SK-N-SH treated with all-trans-retinoic acid at 6 μM for 48 hours (cell line): ENCODE measurements around the gene BHLHA15.

ENCODE experiments used
- ATAC-seq: fragments of 200-7000 bp; cut with Tn5 transposase; 3 replicates; pipeline ENCODE4 v1.9.1; 2020; ENCODE audit warnings: mild to moderate bottlenecking, moderate library complexity
- BACH2 ChIP-seq: fragments of 250-450 bp; sonication (Bioruptor Pico); IDR thresholded peaks from 2 replicates; pipeline ENCODE4 v1.9.0; 2021; ENCODE audit warnings: mild to moderate bottlenecking, borderline replicate concordance
- CSDC2 ChIP-seq: fragments of 250-450 bp; sonication (Bioruptor Pico); IDR thresholded peaks from 2 replicates; pipeline ENCODE4 v1.5.0; 2020; ENCODE audit warnings: mild to moderate bottlenecking, moderate library complexity
- ESRRG ChIP-seq: fragments of 250-450 bp; sonication (Bioruptor Pico); IDR thresholded peaks from 2 replicates; pipeline ENCODE4 v1.6.1; 2021; ENCODE audit warnings: mild to moderate bottlenecking
- GLIS3 ChIP-seq: fragments of 250-450 bp; sonication (Bioruptor Pico); IDR thresholded peaks from 2 replicates; pipeline ENCODE4 v1.5.0; 2020; ENCODE audit warnings: mild to moderate bottlenecking, moderate library complexity
- ISL1 ChIP-seq: fragments of 250-450 bp; sonication (Bioruptor Pico); IDR thresholded peaks from 2 replicates; pipeline ENCODE4 v2.1.2; 2022; ENCODE audit warnings: mild to moderate bottlenecking, moderate library complexity
- OSR1 ChIP-seq: fragments of 250-450 bp; sonication (Bioruptor Pico); IDR thresholded peaks from 2 replicates; pipeline ENCODE4 v1.8.0; 2022; ENCODE audit warnings: moderate library complexity, mild to moderate bottlenecking, inconsistent platforms
- PPARA ChIP-seq: fragments of 250-450 bp; sonication (Bioruptor Pico); IDR thresholded peaks from 2 replicates; pipeline ENCODE4 v1.5.0; 2020; ENCODE audit warnings: mild to moderate bottlenecking, borderline replicate concordance
- RARB ChIP-seq: fragments of 250-450 bp; sonication (Bioruptor Pico); IDR thresholded peaks from 2 replicates; pipeline ENCODE4 v1.8.0; 2021; ENCODE audit warnings: mild to moderate bottlenecking, moderate library complexity
- SNAI2 ChIP-seq: fragments of 250-450 bp; sonication (Bioruptor Pico); IDR thresholded peaks from 2 replicates; pipeline ENCODE4 v1.5.0; 2020; ENCODE audit warnings: mild to moderate bottlenecking, moderate library complexity
- TCF4 ChIP-seq: fragments of 250-450 bp; sonication (Bioruptor Pico); IDR thresholded peaks from 2 replicates; pipeline ENCODE4 v1.8.0; 2021; ENCODE audit warnings: mild to moderate bottlenecking, moderate library complexity, borderline replicate concordance
- TOX ChIP-seq: fragments of 250-450 bp; sonication (Bioruptor Pico); IDR thresholded peaks from 2 replicates; pipeline ENCODE4 v1.8.0; 2021; ENCODE audit warnings: mild to moderate bottlenecking, moderate library complexity, borderline replicate concordance
- ZC3H10 ChIP-seq: fragments of 250-450 bp; sonication (Bioruptor Pico); IDR thresholded peaks from 2 replicates; pipeline ENCODE4 v1.5.1; 2021; ENCODE audit warnings: mild to moderate bottlenecking, moderate library complexity
- ZFP3 ChIP-seq: fragments of 250-450 bp; sonication (Bioruptor Pico); IDR thresholded peaks from 2 replicates; pipeline ENCODE4 v1.5.0; 2020; ENCODE audit warnings: mild to moderate bottlenecking, moderate library complexity
- ZFP30 ChIP-seq: fragments of 450-650 bp; formaldehyde crosslinking; IDR thresholded peaks from 2 replicates; pipeline ENCODE4 v1.5.0; 2022; ENCODE audit warnings: mild to moderate bottlenecking, moderate library complexity
- ZNF565 ChIP-seq: fragments of 450-650 bp; formaldehyde crosslinking; conservative IDR thresholded peaks from 2 replicates; pipeline ENCODE4 v1.5.0; 2020; ENCODE audit warnings: low read depth, mild to moderate bottlenecking, moderate library complexity
- ZNF70 ChIP-seq: fragments of 450-650 bp; formaldehyde crosslinking; IDR thresholded peaks from 2 replicates; pipeline ENCODE4 v1.5.0; 2020; ENCODE audit warnings: mild to moderate bottlenecking, moderate library complexity
- ZNF8 ChIP-seq: fragments of 450-650 bp; formaldehyde crosslinking; IDR thresholded peaks from 2 replicates; pipeline ENCODE4 v1.5.0; 2020; ENCODE audit warnings: mild to moderate bottlenecking, moderate library complexity
- TF ChIP-seq, protein P1 (sequence below): fragments of 250-450 bp; sonication (Bioruptor Pico); IDR thresholded peaks from 2 replicates; pipeline ENCODE4 v1.5.1; 2021; ENCODE audit warnings: mild to moderate bottlenecking, moderate library complexity
- TF ChIP-seq, protein P2 (sequence below): fragments of 250-450 bp; sonication (Bioruptor Pico); IDR thresholded peaks from 2 replicates; pipeline ENCODE4 v1.8.0; 2021; ENCODE audit warnings: low read depth, mild to moderate bottlenecking, moderate library complexity, borderline replicate concordance
- TF ChIP-seq, protein P3 (sequence below): fragments of 250-450 bp; sonication (Bioruptor Pico); IDR thresholded peaks from 2 replicates; pipeline ENCODE4 v1.5.1; 2020; ENCODE audit warnings: low read depth, mild to moderate bottlenecking, moderate library complexity
- TF ChIP-seq, protein P4 (sequence below): fragments of 250-450 bp; sonication (Bioruptor Pico); IDR thresholded peaks from 2 replicates; pipeline ENCODE4 v1.8.0; 2020; ENCODE audit warnings: mild to moderate bottlenecking, moderate library complexity, borderline replicate concordance

BHLHA15 gene

DNA sequence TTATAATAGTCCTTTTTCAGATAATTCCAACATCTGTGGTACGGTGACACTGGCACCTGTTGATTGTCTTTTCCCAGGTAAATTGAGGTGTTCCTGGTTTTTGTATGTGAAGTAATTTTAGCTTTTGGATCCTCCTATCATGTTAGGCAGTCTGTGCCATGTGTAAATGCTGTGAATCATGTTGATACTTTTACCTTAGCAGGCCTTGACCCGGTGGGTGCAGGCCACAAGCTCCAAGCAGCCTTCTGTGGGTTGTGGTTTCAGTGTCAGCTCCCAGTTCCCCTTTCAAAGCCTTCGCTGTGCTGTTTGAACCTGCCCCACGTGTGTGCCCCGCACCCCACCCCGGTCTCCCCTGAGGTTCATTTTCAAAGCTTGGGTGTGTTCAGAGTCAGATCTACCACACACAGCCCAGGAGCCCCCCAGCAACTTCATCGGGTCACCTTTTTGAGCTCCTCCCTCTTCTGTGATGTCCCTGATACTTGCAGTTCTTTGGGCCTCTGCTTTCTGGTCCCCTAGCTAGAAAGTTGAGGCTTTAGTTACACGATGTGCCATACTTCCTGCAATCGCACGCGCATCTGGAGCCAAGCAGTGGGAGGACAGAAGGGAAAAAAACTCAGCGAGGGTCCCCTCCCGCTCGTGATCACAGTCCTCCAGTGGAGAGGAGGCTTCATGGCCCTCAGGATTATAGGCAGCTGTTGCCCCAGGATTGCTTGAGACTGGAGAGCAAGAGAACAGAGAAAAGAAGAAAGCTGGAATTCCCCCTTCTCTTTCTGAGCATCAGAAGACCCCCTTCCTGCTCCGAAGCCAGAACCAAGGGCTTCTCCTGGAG, 8.7 kb upstream of the BHLHA15 start:
- TF ChIP-seq ZNF70 (CRISPR knock-in tag) (no peak), ZFP3 (no peak), CSDC2 (no peak), OSR1 (CRISPR knock-in tag) (no peak), GLIS3 (CRISPR knock-in tag) (no peak), PPARA (CRISPR knock-in tag) (no peak), ZNF8 (CRISPR knock-in tag) (no peak), ZFP30 (no peak), ZC3H10 (CRISPR knock-in tag) (no peak)
- TF ChIP-seq, protein P1, sequence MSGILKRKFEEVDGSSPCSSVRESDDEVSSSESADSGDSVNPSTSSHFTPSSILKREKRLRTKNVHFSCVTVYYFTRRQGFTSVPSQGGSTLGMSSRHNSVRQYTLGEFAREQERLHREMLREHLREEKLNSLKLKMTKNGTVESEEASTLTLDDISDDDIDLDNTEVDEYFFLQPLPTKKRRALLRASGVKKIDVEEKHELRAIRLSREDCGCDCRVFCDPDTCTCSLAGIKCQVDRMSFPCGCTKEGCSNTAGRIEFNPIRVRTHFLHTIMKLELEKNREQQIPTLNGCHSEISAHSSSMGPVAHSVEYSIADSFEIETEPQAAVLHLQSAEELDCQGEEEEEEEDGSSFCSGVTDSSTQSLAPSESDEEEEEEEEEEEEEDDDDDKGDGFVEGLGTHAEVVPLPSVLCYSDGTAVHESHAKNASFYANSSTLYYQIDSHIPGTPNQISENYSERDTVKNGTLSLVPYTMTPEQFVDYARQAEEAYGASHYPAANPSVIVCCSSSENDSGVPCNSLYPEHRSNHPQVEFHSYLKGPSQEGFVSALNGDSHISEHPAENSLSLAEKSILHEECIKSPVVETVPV, result no peak
- TF ChIP-seq, protein P2, sequence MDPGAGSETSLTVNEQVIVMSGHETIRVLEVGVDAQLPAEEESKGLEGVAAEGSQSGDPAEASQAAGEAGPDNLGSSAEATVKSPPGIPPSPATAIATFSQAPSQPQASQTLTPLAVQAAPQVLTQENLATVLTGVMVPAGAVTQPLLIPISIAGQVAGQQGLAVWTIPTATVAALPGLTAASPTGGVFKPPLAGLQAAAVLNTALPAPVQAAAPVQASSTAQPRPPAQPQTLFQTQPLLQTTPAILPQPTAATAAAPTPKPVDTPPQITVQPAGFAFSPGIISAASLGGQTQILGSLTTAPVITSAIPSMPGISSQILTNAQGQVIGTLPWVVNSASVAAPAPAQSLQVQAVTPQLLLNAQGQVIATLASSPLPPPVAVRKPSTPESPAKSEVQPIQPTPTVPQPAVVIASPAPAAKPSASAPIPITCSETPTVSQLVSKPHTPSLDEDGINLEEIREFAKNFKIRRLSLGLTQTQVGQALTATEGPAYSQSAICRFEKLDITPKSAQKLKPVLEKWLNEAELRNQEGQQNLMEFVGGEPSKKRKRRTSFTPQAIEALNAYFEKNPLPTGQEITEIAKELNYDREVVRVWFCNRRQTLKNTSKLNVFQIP (CRISPR knock-in tag), result no peak
- TF ChIP-seq, all 23 proteins: peak for 0
- no peak for ATAC-seq

DNA sequence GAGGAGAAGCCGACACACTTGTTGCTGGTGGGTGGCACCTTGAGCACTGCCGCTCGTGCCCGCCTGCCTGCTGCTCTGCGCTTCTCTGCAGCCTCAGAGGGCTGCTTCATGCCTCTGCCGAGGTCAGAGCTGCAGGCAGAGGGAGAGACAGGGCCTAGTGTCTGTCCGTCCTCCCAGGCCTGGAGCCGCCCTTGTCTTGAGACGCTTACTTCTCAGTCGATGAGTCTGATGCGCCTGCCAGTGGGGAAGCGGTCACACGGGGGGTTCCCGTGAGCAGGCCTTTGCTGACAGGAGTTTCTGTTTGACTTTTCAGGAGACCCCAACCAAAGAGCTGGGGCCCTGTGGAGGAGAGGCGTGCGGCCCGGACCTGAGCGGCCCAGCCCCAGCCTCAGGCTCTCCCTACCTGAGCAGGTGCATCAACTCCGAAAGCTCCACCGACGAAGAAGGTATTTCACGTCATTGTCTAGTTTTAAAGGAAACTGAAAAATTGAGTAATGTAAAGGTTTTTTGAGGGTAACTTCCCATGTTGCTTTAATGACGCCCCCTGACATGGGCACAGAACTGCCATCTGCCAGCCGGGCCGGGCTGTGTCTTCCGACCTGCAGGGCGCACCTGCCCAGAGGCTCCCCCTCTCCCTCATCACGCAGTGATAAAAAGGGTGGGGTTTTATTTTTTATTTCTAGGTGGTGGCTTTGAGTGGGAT, 7.8 kb upstream of the BHLHA15 start:
- ATAC-seq, result no peak
- TF ChIP-seq ZC3H10 (CRISPR knock-in tag), result no peak
- TF ChIP-seq PPARA (CRISPR knock-in tag), result no peak
- no peak for TF ChIP-seq GLIS3 (CRISPR knock-in tag)
- TF ChIP-seq, protein P3, sequence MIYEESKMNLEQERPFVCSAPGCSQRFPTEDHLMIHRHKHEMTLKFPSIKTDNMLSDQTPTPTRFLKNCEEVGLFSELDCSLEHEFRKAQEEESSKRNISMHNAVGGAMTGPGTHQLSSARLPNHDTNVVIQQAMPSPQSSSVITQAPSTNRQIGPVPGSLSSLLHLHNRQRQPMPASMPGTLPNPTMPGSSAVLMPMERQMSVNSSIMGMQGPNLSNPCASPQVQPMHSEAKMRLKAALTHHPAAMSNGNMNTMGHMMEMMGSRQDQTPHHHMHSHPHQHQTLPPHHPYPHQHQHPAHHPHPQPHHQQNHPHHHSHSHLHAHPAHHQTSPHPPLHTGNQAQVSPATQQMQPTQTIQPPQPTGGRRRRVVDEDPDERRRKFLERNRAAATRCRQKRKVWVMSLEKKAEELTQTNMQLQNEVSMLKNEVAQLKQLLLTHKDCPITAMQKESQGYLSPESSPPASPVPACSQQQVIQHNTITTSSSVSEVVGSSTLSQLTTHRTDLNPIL (CRISPR knock-in tag), result no peak
- TF ChIP-seq TOX (CRISPR knock-in tag), result no peak
- no peak for TF ChIP-seq ESRRG (CRISPR knock-in tag)
- TF ChIP-seq TCF4, result no peak
- no peak for TF ChIP-seq ZFP3
- no peak for TF ChIP-seq CSDC2
- TF ChIP-seq ZNF565 (CRISPR knock-in tag), result no peak
- TF ChIP-seq, protein P1, result no peak
- no peak for TF ChIP-seq OSR1 (CRISPR knock-in tag)
- no peak for TF ChIP-seq ZNF70 (CRISPR knock-in tag)
- TF ChIP-seq BACH2 (CRISPR knock-in tag), result no peak
- TF ChIP-seq, protein P4, sequence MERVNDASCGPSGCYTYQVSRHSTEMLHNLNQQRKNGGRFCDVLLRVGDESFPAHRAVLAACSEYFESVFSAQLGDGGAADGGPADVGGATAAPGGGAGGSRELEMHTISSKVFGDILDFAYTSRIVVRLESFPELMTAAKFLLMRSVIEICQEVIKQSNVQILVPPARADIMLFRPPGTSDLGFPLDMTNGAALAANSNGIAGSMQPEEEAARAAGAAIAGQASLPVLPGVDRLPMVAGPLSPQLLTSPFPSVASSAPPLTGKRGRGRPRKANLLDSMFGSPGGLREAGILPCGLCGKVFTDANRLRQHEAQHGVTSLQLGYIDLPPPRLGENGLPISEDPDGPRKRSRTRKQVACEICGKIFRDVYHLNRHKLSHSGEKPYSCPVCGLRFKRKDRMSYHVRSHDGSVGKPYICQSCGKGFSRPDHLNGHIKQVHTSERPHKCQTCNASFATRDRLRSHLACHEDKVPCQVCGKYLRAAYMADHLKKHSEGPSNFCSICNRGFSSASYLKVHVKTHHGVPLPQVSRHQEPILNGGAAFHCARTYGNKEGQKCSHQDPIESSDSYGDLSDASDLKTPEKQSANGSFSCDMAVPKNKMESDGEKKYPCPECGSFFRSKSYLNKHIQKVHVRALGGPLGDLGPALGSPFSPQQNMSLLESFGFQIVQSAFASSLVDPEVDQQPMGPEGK (CRISPR knock-in tag), result no peak

DNA sequence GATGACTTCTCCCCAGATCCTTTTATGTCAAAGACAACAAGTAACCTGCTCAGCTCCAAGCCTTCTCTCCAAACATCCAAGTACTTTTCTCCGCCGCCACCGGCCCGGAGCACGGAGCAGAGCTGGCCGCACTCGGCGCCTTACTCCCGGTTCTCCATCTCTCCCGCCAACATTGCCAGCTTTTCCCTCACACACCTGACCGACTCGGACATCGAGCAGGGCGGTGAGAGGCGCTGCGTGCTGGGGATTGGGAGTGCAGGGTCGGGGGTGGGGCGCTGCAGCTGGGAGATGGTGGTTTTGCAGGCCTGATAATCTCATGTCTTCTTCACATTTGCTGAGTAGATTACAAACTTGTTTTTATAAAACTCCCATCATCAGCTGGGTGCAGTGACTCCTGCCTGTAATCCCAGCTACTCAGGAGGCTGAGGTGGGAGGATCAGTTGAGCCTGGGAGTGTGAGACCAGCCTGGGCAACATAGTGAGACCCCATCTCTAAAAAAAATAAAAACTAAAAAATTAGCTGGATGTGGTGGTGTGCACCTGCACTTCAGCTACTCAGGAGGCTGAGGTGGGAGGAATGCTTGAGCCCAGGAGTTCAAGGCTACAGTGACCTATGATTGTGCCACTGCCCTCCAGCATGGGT, 7.2 kb upstream of the BHLHA15 start:
- TF ChIP-seq ZC3H10 (CRISPR knock-in tag) (no peak), ZNF70 (CRISPR knock-in tag) (no peak), ZFP3 (no peak), CSDC2 (no peak), TOX (CRISPR knock-in tag) (no peak), SNAI2 (no peak), PPARA (CRISPR knock-in tag) (no peak), OSR1 (CRISPR knock-in tag) (no peak), ESRRG (CRISPR knock-in tag) (no peak), TCF4 (no peak), ZNF565 (CRISPR knock-in tag) (no peak), GLIS3 (CRISPR knock-in tag) (no peak), BACH2 (CRISPR knock-in tag) (no peak), ISL1 (no peak), RARB (CRISPR knock-in tag) (no peak)
- TF ChIP-seq, protein P4 (CRISPR knock-in tag), result no peak
- TF ChIP-seq, protein P3 (CRISPR knock-in tag), result no peak
- ATAC-seq, result no peak
